Prostate gland (tissue), 2 donors: ENCODE data around the gene IL3RA. TPM values are rescaled to one million over a fixed set of nuclear protein-coding genes. Genes with fewer than 3 reads are reported as not detected.

Experiments used
- DNase-seq: peaks from one replicate; pipeline ENCODE4 v3.0.0-alpha.2; 2019; ENCODE audit warnings: low spot score
- H3K27ac ChIP-seq, 2 donors: fragments of 200-600 bp; sonication (generic); 2 replicates each; pipeline ENCODE4 v1.5.1; 2017 to 2019
- H3K27me3 ChIP-seq: fragments of 200-600 bp; sonication (generic); replicated peaks from 2 replicates; pipeline ENCODE4 v1.5.1; 2019; ENCODE audit not compliant: insufficient read depth
- H3K36me3 ChIP-seq, 2 donors: fragments of 200-600 bp; sonication (generic); 1 replicate in 1 of 2; 2 replicates in 1 of 2; pipeline versions ENCODE4 v1.5.1 to v1.8.1; 2017 to 2019
- H3K4me1 ChIP-seq: fragments of 200-600 bp; sonication (generic); replicated peaks from 2 replicates; pipeline ENCODE4 v1.5.1; 2019
- H3K4me3 ChIP-seq, 2 donors: fragments of 200-600 bp; sonication (generic); 2 replicates each; pipeline ENCODE4 v1.5.1; 2017 to 2019
- H3K9me3 ChIP-seq: fragments of 200-600 bp; sonication (generic); 2 replicates; pipeline ENCODE4 v1.5.1; 2017
- POLR2A ChIP-seq: fragments of 450-650 bp; IDR thresholded peaks from one replicate; pipeline ENCODE4 v1.6.1; 2016; ENCODE audit warnings: antibody characterized with exemption, mild to moderate bottlenecking
- POLR2AphosphoS5 ChIP-seq: sonication (generic); formaldehyde crosslinking; IDR thresholded peaks from one replicate; pipeline ENCODE4 v1.6.1; 2017; ENCODE audit warnings: antibody characterized with exemption
- WGBS: methylation state at CpG from one replicate; pipeline ENCODE4 v1.1.5; 2018; 5-methylcytosine and 5-hydroxymethylcytosine counted together
- intact Hi-C: fragments of 100-400 bp; cut with DNase I; formaldehyde crosslinking; loops from one replicate; pipeline ENCODE4 v1.14.2; 2022
- microRNA counts, 2 donors: library from miRNA; unstranded; fragments of <30 nt; microRNA quantifications; one replicate each; lab custom pipeline; 2016 to 2017
- microRNA-seq: library from miRNA; unstranded; fragments of <30 nt; microRNA quantifications from one replicate; pipeline ENCODE4, GENCODE V29; 2016
- small RNA-seq, 2 donors: library from RNA; depleted of rRNA; stranded (forward); fragments of <200 nt; gene quantifications; one replicate each; pipeline ENCODE3, GENCODE V24; 2016
- total RNA-seq, 2 donors: library from RNA; depleted of rRNA; stranded (reverse); fragments of >200 nt; gene quantifications; one replicate each; pipeline ENCODE4 v1.1.0, GENCODE V29; 2016
- TF ChIP-seq, protein P1 (sequence below), 4 experiments: fragments of 200-600 bp in 2 of 4; fragments of 450-650 bp in 2 of 4; sonication (generic) in 2 of 4; IDR thresholded peaks; 1 replicate in 3 of 4; 2 replicates in 1 of 4; pipeline ENCODE4 v1.5.1; 2016 to 2019; ENCODE audit warnings: antibody characterized with exemption in 4 of 4, mild to moderate bottlenecking in 2 of 4, moderate library complexity in 2 of 4

Gene IL3RA
- total RNA-seq, 2 donors from 2014 or later = 3.3 to 7.2 TPM

DNA sequence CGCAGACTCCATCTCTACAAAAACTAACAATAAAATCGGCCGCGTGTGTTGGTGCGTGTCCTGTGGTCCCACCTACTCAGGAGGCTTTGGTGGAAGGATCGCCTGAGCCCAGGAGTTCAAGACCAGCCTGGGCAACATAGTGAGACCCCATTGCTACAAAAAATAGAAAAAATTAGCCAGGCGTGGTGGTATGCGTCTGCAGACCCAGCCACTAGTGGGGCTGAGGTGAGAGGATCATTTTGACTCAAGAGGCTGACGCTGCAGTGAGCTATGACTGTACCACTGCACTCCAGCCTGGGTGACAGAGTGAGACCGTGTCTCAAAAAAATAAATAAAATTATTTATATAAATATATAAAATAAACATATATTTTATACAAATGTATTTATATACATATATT lies 93.9 kb downstream of the IL3RA start:
- H3K9me3 ChIP-seq = no peaks in the 10 kb centered on the region
- no peaks in the 10 kb centered on the region for H3K27me3 ChIP-seq
- no peak overlapping the region for H3K4me3 ChIP-seq
- 97% methylated on average over 10 of the region's 10 CpGs for WGBS
- DNase-seq = no peak
- H3K36me3 ChIP-seq = peaks cover 0 to 3% of the 10 kb centered on the region in 2 donors
- H3K27ac ChIP-seq = no peak overlapping the region
- intact Hi-C loops = no loop called here
- TF ChIP-seq, protein P1, sequence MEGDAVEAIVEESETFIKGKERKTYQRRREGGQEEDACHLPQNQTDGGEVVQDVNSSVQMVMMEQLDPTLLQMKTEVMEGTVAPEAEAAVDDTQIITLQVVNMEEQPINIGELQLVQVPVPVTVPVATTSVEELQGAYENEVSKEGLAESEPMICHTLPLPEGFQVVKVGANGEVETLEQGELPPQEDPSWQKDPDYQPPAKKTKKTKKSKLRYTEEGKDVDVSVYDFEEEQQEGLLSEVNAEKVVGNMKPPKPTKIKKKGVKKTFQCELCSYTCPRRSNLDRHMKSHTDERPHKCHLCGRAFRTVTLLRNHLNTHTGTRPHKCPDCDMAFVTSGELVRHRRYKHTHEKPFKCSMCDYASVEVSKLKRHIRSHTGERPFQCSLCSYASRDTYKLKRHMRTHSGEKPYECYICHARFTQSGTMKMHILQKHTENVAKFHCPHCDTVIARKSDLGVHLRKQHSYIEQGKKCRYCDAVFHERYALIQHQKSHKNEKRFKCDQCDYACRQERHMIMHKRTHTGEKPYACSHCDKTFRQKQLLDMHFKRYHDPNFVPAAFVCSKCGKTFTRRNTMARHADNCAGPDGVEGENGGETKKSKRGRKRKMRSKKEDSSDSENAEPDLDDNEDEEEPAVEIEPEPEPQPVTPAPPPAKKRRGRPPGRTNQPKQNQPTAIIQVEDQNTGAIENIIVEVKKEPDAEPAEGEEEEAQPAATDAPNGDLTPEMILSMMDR (IDR thresholded peaks at IDR 0.05) = no peak
- TF ChIP-seq POLR2AphosphoS5 (no peak), POLR2A (no peak)
- H3K4me1 ChIP-seq = no peaks in the 10 kb centered on the region

MicroRNAs within 50 kb of the gene (microRNA counts, 767-probe panel; counts per million panel counts)
- microRNA hsa-miR-3690 (lab: Ali Mortazavi, UCI) = 268 to 431 counts per million in 2 donors

Small RNA genes lying within 50 kb of the gene (microRNA-seq; reads per million reads assigned to microRNA genes)
- gene MIR3690 = not detected

Small RNA genes lying within 50 kb of the gene (small RNA-seq; reads per million reads assigned to genes)
- gene MIR3690 (0 reads per million in 2 donors), gene RNA5SP498 (0 to 0.09 reads per million in 2 donors)

Other genes starting within 250 kb of the IL3RA start
- not detected for gene CRLF2, start 124.1 kb upstream of the IL3RA start, total RNA-seq
- 1 to 10 TPM; 4.0 to 5.4 TPM for gene CSF2RA, start 68.0 kb upstream of the IL3RA start, total RNA-seq
- gene SLC25A6, start 55.3 kb downstream of the IL3RA start, total RNA-seq = 100 to 1,000 TPM; 252 to 358 TPM
- 10 to 100 TPM; 43.1 to 44.2 TPM for gene ASMTL, start 116.1 kb downstream of the IL3RA start, total RNA-seq
- 1 to 10 TPM in 1 of 2 donors, under 1 TPM in 1; 0.59 to 1.8 TPM for gene P2RY8, start 200.4 kb downstream of the IL3RA start, total RNA-seq